ENCODE data around the gene VMAC.

Gene VMAC

GRCh38 chr19:5951338-5951861 lies 46.7 kb downstream of the VMAC start:
- no peak for DNase-seq (ENCODE audit: low read depth in 2 of 2, low spot score in 1 of 2)

GRCh38 chr19:5952193-5953029 lies 47.7 kb downstream of the VMAC start:
- no peak for DNase-seq (ENCODE audit: low read depth in 2 of 2, low spot score in 1 of 2)

- no peak for DNase-seq (ENCODE audit: low read depth in 2 of 2, low spot score in 1 of 2)
Observed at GRCh38 chr19:5953030-5953589, 48.4 kb downstream of the VMAC start.

GRCh38 chr19:5953680-5954213 lies 49.1 kb downstream of the VMAC start:
- DNase-seq (ENCODE audit: low read depth in 2 of 2, low spot score in 1 of 2), result no peak

GRCh38 chr19:5954293-5954692 lies 49.6 kb downstream of the VMAC start:
- no peak for DNase-seq (ENCODE audit: low read depth in 2 of 2, low spot score in 1 of 2)

- DNase-seq (ENCODE audit: low read depth in 2 of 2, low spot score in 1 of 2), result no peak
Observed at GRCh38 chr19:5955636-5955935, 50.9 kb downstream of the VMAC start.

GRCh38 chr19:5956323-5956722 lies 51.7 kb downstream of the VMAC start:
- no peak for DNase-seq (ENCODE audit: low read depth in 2 of 2, low spot score in 1 of 2)

GRCh38 chr19:5956728-5957127 lies 52.1 kb downstream of the VMAC start:
- DNase-seq (ENCODE audit: low read depth in 2 of 2, low spot score in 1 of 2), result no peak

GRCh38 chr19:5957170-5957569 lies 52.5 kb downstream of the VMAC start:
- no peak for DNase-seq (ENCODE audit: low read depth in 2 of 2, low spot score in 1 of 2)

- no peak for DNase-seq (ENCODE audit: low read depth in 2 of 2, low spot score in 1 of 2)
Observed at GRCh38 chr19:5958074-5958850, 53.6 kb downstream of the VMAC start.

- no peak for DNase-seq (ENCODE audit: low read depth in 2 of 2, low spot score in 1 of 2)
Observed at GRCh38 chr19:5958851-5959122, 54.1 kb downstream of the VMAC start.

GRCh38 chr19:5959260-5960004 lies 54.8 kb downstream of the VMAC start:
- no peak for DNase-seq (ENCODE audit: low read depth in 2 of 2, low spot score in 1 of 2)

Data from stimulated activated CD8-positive, alpha-beta memory T cell treated with anti-CD3 and anti-CD28 coated beads, Interleukin-4, amount 100 ng/mL, for 1 hour (primary cell).